Tibial artery (tissue), 4 donors: ENCODE data around the gene IGSF21.

Source experiments
- DNase-seq, 2 donors: peaks; one replicate each; pipeline ENCODE4 v3.0.0-alpha.2; 2019
- H3K27ac ChIP-seq, 2 donors: fragments of 200-600 bp; sonication (generic) in 1 of 2; 1 replicate in 1 of 2; 2 replicates in 1 of 2; pipeline ENCODE4 v1.5.1; 2018 to 2019; ENCODE audit warnings: mild to moderate bottlenecking in 1 of 2
- H3K27me3 ChIP-seq, 2 donors: fragments of 200-600 bp; sonication (generic) in 1 of 2; one replicate each; pipeline versions ENCODE4 v1.5.1 to v1.6.0; 2016 to 2019
- H3K36me3 ChIP-seq, 3 donors: fragments of 200-600 bp; sonication (generic) in 2 of 3; one replicate each; pipeline ENCODE4 v1.5.1; 2016 to 2019; ENCODE audit warnings: mild to moderate bottlenecking in 2 of 3
- H3K4me1 ChIP-seq, 4 donors: fragments of 200-600 bp; sonication (generic) in 2 of 4; 1 replicate in 3 of 4; 2 replicates in 1 of 4; pipeline ENCODE4 v1.5.1; 2016 to 2019
- H3K4me3 ChIP-seq, 2 donors: fragments of 200-600 bp; sonication (generic) in 1 of 2; 1 replicate in 1 of 2; 2 replicates in 1 of 2; pipeline ENCODE4 v1.5.1; 2018 to 2019; ENCODE audit warnings: mild to moderate bottlenecking in 2 of 2
- H3K9me3 ChIP-seq, 3 donors: fragments of 200-600 bp; sonication (generic) in 1 of 3; one replicate each; pipeline ENCODE4 v1.5.1; 2016 to 2019
- intact Hi-C: fragments of 100-400 bp; cut with DNase I; formaldehyde crosslinking; loops from one replicate; pipeline ENCODE4 v1.15.0; 2023; ENCODE audit warnings: low total_unique reads
- TF ChIP-seq, protein P1 (sequence below), 2 experiments: fragments of 200-600 bp in 1 of 2; fragments of 450-650 bp in 1 of 2; IDR thresholded peaks; one replicate each; pipeline ENCODE4 v1.5.1; 2017 to 2019; ENCODE audit warnings: antibody characterized with exemption in 2 of 2, mild to moderate bottlenecking in 1 of 2, moderate library complexity in 1 of 2

The IGSF21 gene

DNA sequence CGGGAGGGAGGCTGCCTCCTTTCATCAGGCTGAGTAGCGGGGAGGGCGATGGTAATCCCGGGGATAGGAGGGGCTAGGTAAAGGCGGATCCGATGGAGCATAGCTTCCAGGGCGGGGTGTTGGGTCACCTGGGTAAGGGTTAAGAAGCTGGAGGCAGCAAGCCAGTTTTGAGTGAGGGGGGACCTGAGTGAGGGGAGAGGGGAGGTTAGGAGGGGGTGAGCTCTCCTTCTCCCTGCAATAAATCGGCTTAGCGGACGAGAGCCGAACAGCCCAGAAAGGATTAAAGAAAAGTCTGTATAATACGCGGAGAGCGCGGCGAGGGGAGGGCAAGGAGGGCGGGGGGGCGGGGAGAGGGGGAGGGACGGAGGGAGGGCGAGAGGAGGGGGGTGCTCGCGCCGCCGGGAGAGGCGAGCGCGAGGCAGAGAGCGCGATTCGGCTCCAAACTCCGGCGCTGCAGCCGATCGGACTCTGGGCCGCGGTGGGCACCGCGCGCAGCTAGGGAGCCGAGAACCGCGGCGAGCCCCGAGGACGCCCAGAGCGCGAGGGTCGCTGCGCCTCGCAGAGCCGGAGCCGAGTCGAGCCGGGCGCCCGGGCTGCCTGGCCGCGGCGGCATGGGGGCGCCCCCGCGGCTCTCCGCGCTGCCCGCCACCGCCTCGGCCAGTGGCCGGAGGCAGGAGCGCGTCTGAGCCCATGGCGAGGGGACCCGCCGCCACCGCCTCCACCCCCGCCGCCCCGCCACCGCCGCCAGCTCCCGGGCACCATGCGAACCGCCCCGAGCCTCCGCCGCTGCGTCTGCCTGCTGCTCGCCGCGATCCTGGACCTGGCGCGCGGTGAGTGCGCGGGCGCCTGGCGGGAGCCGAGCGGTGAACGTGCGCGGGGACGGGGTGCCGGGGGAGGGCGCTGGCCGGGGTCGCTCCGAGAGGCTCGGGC lies at the start of gene IGSF21:
TSS of gene IGSF21 (plus strand) at position 430 of the 930 bp plus-strand sequence. CDS start at position 761, 331 bp downstream.
- peak within 1 kb of the TSS; percentile 37 to 38 for H3K4me3 ChIP-seq
- peaks cover 0 to 85% of the 10 kb centered on the region in 2 donors for H3K27me3 ChIP-seq

DNA sequence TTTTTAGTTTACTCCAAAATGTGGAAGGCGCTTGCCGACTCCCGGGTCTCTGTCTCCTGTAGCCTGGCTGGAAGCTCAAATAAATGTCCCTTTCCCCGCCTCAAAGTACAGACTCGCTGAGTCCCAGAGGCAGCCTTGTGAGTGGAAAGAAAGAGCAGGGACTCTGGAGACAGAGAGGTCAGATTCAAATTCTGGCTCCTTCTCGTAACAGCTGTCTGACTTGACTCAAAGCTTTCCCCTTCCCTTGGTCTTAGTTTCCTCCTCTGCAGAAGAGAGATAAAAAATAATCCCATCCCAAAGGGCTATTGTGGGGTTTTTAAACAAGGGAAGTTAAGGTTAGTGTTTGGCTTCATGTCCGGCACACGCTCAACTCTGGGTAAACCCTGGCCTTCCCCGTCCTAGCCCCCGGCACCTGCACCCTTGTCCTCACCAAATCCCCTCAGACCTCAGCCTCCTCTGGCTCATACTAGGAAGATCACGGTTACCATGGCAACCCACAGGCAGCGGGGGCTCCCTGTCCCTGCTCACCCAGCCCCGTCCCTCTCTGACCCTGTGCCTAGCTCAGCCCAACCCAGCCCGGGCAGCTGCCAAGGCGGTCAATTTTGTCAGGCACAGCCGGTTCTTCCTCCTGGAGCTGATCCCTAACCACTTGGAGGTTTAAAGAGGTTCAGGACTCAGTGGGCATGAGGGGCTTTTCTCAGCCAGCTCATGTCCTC lies 49.2 kb upstream of the IGSF21 start:
- Histone ChIP-seq H3K36me3 (no peaks in the 10 kb centered on the region), H3K9me3 (no peaks in the 10 kb centered on the region), H3K27me3 (peaks cover 0 to 75% of the 10 kb centered on the region in 2 donors), H3K4me1 (no peaks in the 10 kb centered on the region), H3K27ac (no peak overlapping the region), H3K4me3 (no peak overlapping the region)
- intact Hi-C loops, result no loop called here
- no peak for DNase-seq
- TF ChIP-seq, protein P1, sequence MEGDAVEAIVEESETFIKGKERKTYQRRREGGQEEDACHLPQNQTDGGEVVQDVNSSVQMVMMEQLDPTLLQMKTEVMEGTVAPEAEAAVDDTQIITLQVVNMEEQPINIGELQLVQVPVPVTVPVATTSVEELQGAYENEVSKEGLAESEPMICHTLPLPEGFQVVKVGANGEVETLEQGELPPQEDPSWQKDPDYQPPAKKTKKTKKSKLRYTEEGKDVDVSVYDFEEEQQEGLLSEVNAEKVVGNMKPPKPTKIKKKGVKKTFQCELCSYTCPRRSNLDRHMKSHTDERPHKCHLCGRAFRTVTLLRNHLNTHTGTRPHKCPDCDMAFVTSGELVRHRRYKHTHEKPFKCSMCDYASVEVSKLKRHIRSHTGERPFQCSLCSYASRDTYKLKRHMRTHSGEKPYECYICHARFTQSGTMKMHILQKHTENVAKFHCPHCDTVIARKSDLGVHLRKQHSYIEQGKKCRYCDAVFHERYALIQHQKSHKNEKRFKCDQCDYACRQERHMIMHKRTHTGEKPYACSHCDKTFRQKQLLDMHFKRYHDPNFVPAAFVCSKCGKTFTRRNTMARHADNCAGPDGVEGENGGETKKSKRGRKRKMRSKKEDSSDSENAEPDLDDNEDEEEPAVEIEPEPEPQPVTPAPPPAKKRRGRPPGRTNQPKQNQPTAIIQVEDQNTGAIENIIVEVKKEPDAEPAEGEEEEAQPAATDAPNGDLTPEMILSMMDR (IDR thresholded peaks at IDR 0.05), result no peak

More for the DNA sequence above, at the start of gene IGSF21:
- intact Hi-C loops, result no loop called here
- H3K27ac ChIP-seq, result no peak within 1 kb of the TSS
- peaks cover 0 to 49% (median 44%) of the 10 kb centered on the region in 4 donors for H3K4me1 ChIP-seq
- DNase-seq, result no peak
- no peaks in the 10 kb centered on the region for H3K9me3 ChIP-seq
- H3K36me3 ChIP-seq, result no peaks in the 10 kb centered on the region
- TF ChIP-seq, protein P1 (IDR thresholded peaks at IDR 0.05), result no peak

DNA sequence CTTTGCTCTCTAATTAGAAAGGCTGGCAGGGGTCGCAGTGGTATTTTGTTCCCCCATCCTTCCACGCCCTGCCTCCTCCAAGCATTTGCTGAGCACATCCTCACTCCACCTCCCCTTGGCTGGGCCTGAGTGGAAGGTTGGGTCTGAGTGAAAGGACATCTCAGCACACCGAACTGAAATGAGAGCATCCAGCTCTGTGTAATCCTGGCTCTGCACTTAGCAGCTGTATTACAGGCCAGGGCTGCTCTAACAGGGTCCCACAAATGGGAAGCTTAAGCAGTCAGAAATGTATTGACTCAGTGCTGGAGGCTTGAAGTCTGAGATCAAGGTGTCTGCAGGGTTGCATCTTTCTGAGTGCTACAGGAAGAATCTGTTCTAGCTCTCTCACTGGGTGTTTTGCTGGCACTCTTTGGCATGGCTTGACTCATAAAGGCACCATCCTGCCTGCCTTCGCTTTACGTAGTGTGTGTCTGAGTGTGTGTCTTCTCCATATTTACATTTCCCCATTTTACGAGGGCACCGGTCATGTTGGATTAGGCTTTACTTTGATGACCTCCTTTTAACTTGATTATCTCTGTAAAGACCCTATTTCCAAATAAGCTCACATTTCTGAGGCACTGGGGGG lies 48.5 kb upstream of the IGSF21 start:
- Histone ChIP-seq H3K36me3 (no peaks in the 10 kb centered on the region), H3K4me1 (no peaks in the 10 kb centered on the region), H3K27me3 (peaks cover 0 to 77% of the 10 kb centered on the region in 2 donors), H3K4me3 (no peak overlapping the region), H3K27ac (no peak overlapping the region), H3K9me3 (no peaks in the 10 kb centered on the region)
- TF ChIP-seq, protein P1 (IDR thresholded peaks at IDR 0.05), result no peak
- intact Hi-C loops, result no loop called here
- DNase-seq, result no peak

DNA sequence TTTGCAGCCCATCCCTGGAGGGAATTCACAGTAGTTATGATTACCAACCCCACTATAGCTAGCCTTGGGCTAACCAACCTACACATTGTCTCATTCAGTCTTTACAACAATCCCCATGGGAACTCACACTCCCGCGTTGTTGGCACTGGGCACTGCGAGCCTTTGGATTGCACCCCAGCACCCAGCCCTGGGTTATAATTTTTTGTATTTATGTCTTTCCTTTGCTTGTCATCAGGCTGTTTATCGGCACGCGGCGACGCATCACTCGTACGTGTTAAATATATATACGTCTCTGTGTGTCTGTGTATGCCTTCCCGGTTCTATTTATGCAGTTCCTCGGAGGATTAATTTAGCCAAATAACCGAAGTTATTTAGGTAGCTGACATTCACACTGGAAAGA lies 47.2 kb upstream of the IGSF21 start:
- TF ChIP-seq, protein P1 (IDR thresholded peaks at IDR 0.05), result no peak
- Histone ChIP-seq H3K4me1 (no peaks in the 10 kb centered on the region), H3K9me3 (no peaks in the 10 kb centered on the region), H3K36me3 (no peaks in the 10 kb centered on the region), H3K4me3 (no peak overlapping the region), H3K27me3 (peaks cover 0 to 79% of the 10 kb centered on the region in 2 donors), H3K27ac (no peak overlapping the region)
- DNase-seq, result no peak
- intact Hi-C loops, result no loop called here

DNA sequence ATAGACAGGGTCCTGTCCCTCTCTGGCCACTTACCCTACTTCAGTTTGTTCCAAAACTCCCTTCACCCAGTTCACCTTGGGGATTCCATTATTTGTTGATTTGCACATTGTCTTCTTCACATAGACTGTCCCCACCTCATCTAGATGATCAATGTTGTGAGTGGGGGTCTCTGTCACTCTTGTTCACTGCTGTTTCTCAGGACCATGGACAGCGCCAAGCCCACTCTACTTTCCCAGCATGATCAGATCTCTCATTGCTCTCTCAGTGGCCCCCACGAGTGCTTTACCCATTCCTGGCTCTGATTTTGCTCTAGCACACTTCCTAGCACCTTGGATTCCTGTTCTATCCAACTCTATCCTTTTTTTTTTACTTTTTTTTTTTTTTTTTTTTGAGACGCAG lies 45.4 kb upstream of the IGSF21 start:
- DNase-seq, result no peak
- TF ChIP-seq, protein P1 (IDR thresholded peaks at IDR 0.05), result no peak
- no peaks in the 10 kb centered on the region for H3K36me3 ChIP-seq
- H3K27me3 ChIP-seq, result peaks cover 0 to 80% of the 10 kb centered on the region in 2 donors
- no peak overlapping the region for H3K4me3 ChIP-seq
- no peaks in the 10 kb centered on the region for H3K9me3 ChIP-seq
- no peak overlapping the region for H3K27ac ChIP-seq
- no peaks in the 10 kb centered on the region for H3K4me1 ChIP-seq
- intact Hi-C loops, result no loop called here
